GM23248 (cell line): ENCODE results near the gene CREBL2. TPM values are rescaled to one million over a fixed set of nuclear protein-coding genes. Genes with fewer than 3 reads are reported as not detected.

Experiments used
- DNase-seq: peaks from one replicate; pipeline ENCODE4 v3.0.0-alpha.2; 2015
- H2AFZ ChIP-seq: fragments of 200-600 bp; sonication (generic); 2 replicates; pipeline ENCODE4 v1.6.1; 2016; ENCODE audit warnings: antibody characterized with exemption
- H3F3A ChIP-seq: fragments of 200-600 bp; sonication (generic); 2 replicates; pipeline ENCODE4 v1.6.1; 2016; ENCODE audit warnings: mild to moderate bottlenecking, antibody characterized with exemption, mixed run types; ENCODE audit not compliant: insufficient read depth
- H3K27ac ChIP-seq: fragments of 200-600 bp; sonication (generic); 2 replicates; pipeline ENCODE4 v1.5.1; 2016; ENCODE audit warnings: mild to moderate bottlenecking
- H3K27me3 ChIP-seq: fragments of 200-600 bp; sonication (generic); replicated peaks from 2 replicates; pipeline ENCODE4 v1.6.1; 2016; ENCODE audit warnings: mild to moderate bottlenecking; ENCODE audit not compliant: insufficient read depth
- H3K36me3 ChIP-seq: fragments of 200-600 bp; sonication (generic); 2 replicates; pipeline ENCODE4 v1.6.1; 2016; ENCODE audit warnings: low read depth, mild to moderate bottlenecking
- H3K4me1 ChIP-seq: fragments of 200-600 bp; sonication (generic); 2 replicates; pipeline ENCODE4 v1.6.1; 2016; ENCODE audit warnings: mild to moderate bottlenecking; ENCODE audit not compliant: insufficient read depth
- H3K4me2 ChIP-seq: fragments of 200-600 bp; sonication (generic); one replicate; pipeline ENCODE4 v1.6.1; 2016; ENCODE audit warnings: mild to moderate bottlenecking; ENCODE audit not compliant: unreplicated experiment
- H3K4me3 ChIP-seq: fragments of 200-600 bp; sonication (generic); 2 replicates; pipeline ENCODE4 v1.5.1; 2016; ENCODE audit warnings: mild to moderate bottlenecking
- H3K79me2 ChIP-seq: fragments of 200-600 bp; sonication (generic); 2 replicates; pipeline ENCODE4 v1.6.1; 2016; ENCODE audit warnings: mild to moderate bottlenecking; ENCODE audit not compliant: insufficient read depth
- H3K9ac ChIP-seq: fragments of 200-600 bp; sonication (generic); 2 replicates; pipeline ENCODE4 v1.6.1; 2016; ENCODE audit warnings: mild to moderate bottlenecking
- H3K9me2 ChIP-seq: fragments of 200-600 bp; sonication (generic); 2 replicates; pipeline ENCODE4 v1.6.1; 2016; ENCODE audit warnings: mixed run types, mild to moderate bottlenecking, moderate library complexity; ENCODE audit not compliant: insufficient read depth
- H3K9me3 ChIP-seq: fragments of 200-600 bp; sonication (generic); one replicate; pipeline ENCODE4 v1.6.1; 2017; ENCODE audit warnings: low read depth
- H4K20me1 ChIP-seq: fragments of 200-600 bp; sonication (generic); 2 replicates; pipeline ENCODE4 v1.6.0; 2016; ENCODE audit not compliant: insufficient read depth
- EZH2 ChIP-seq: fragments of 200-600 bp; sonication (generic); IDR thresholded peaks from 2 replicates; pipeline ENCODE4 v1.6.1; 2018; ENCODE audit warnings: antibody characterized with exemption, mild to moderate bottlenecking; ENCODE audit not compliant: insufficient read depth, poor library complexity, severe bottlenecking
- EZH2phosphoT487 ChIP-seq: fragments of 200-600 bp; sonication (generic); IDR thresholded peaks from 2 replicates; pipeline ENCODE4 v1.6.1; 2018; ENCODE audit warnings: antibody characterized with exemption, moderate library complexity, mild to moderate bottlenecking, low read depth; ENCODE audit not compliant: insufficient read depth
- WGBS, 2 experiments: methylation state at CpG; one replicate each; pipeline ENCODE4 v1.1.6; 2015 to 2017; ENCODE audit warnings: low lambda C conversion rate in 2 of 2, low coverage in 1 of 2; ENCODE audit errors: missing lambda C conversion rate in 2 of 2; 5-methylcytosine and 5-hydroxymethylcytosine counted together
- in situ Hi-C: fragments of 300-500 bp; cut with MboI; formaldehyde crosslinking; loops from 2 replicates; pipeline ENCODE4 v1.15.0; 2020
- polyA plus RNA-seq: library from polyadenylated mRNA; unstranded; fragments of >200 nt; fragmentation: Nextera tagmentation; extraction: Ambion mirVana; gene quantifications from 2 replicates; pipeline ENCODE4 v1.2.1, GENCODE V29; 2016
- total RNA-seq: library from RNA; depleted of rRNA; stranded (reverse); fragments of >200 nt; shearing (Covaris generic); gene quantifications from 2 replicates; pipeline ENCODE4 v1.2.3, GENCODE V29; 2014

CREBL2 gene
- total and polyA plus RNA-seq, 2 experiments from 2014 or later: 23.4 to 38.4 TPM

DNA sequence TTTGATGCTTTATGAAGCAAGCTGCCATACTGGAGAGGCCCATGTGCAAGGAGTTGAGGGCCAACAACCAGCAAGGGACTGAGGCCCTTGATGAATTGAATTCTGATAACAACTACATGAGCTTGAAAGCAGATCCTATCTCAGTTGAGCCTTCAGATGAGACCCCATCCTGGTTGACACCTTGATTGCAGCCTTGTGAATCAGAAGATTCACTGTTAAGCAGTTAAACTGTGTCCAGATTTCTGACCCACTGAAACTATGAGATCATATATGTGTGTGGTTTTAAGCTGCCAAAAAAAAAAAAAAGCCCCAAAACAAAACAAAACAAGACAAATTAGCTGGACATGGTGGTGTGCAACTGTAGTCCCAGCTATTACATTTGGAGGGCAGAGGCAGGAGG is 42.2 kb downstream of the CREBL2 start:
- Histone ChIP-seq H3K4me3 (no peak overlapping the region), H3K9ac (no peak overlapping the region), H3K36me3 (no peaks in the 10 kb centered on the region), H3K27me3 (no peaks in the 10 kb centered on the region), H3K79me2 (no peaks in the 10 kb centered on the region), H3K9me3 (no peaks in the 10 kb centered on the region), H2AFZ (no peak overlapping the region), H3K4me1 (peaks cover 4% of the 10 kb centered on the region; the same call in 1 of the 2 replicates), H3K27ac (no peak overlapping the region), H3K9me2 (no peaks in the 10 kb centered on the region), H3F3A (no peaks in the 10 kb centered on the region), H3K4me2 (no peak overlapping the region), H4K20me1 (no peaks in the 10 kb centered on the region)
- no peak for DNase-seq
- in situ Hi-C loops: no loop called here
- TF ChIP-seq EZH2 (no peak), EZH2phosphoT487 (no peak)

- H3K9me3 ChIP-seq: no peaks in the 10 kb centered on the region
Observed at GRCh38 chr12:12654691-12655460, 43.2 kb downstream of the CREBL2 start.

DNA sequence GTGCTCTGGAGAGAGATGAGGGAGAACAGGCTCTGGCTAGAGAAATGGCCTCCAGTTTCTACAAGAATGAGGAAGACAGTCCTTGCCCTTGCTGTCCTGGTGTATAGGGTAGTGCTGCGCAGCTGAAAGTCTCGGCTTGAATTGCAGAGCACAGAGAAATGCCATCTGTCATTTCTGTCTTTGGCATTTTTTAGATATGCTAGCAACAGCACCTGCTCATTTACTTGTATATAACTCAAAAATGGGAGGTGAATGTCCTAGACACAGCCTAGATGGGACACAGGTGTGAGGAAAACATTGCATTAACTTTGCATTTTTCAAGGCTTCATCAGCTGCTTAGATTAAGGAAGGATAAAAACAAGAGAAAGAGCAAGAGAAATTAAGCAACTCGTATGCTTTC is 48.5 kb downstream of the CREBL2 start:
- Histone ChIP-seq H3K27me3 (no peaks in the 10 kb centered on the region), H3K4me1 (peaks cover 38% of the 10 kb centered on the region), H4K20me1 (no peaks in the 10 kb centered on the region), H3K9ac (no peak overlapping the region), H2AFZ (no peak overlapping the region), H3K4me2 (peak overlapping the region; percentile 56), H3F3A (peaks cover 30% of the 10 kb centered on the region), H3K27ac (no peak overlapping the region), H3K36me3 (no peaks in the 10 kb centered on the region), H3K9me2 (no peaks in the 10 kb centered on the region), H3K79me2 (no peaks in the 10 kb centered on the region), H3K9me3 (no peaks in the 10 kb centered on the region), H3K4me3 (no peak overlapping the region)
- DNase-seq: peak; percentile 25
- TF ChIP-seq EZH2 (no peak), EZH2phosphoT487 (no peak)
- in situ Hi-C loops: no loop called here
- WGBS, 2 experiments: 47 to 56% methylated on average over 3 of the region's 3 CpGs

More at GRCh38 chr12:12654691-12655460, 43.2 kb downstream of the CREBL2 start:
- DNase-seq: no peak
- no peaks in the 10 kb centered on the region for H3K9me2 ChIP-seq
- H4K20me1 ChIP-seq: no peaks in the 10 kb centered on the region
- no peak overlapping the region for H3K9ac ChIP-seq
- no peaks in the 10 kb centered on the region for H3K79me2 ChIP-seq
- no peak overlapping the region for H3K4me2 ChIP-seq
- WGBS, 2 experiments: 61 to 69% methylated on average over 3 of the region's 3 CpGs
- 0 out of 2 replicates have a peak, but pooled peaks cover 1% of the 10 kb centered on the region for H3F3A ChIP-seq
- in situ Hi-C loops: no loop called here
- H2AFZ ChIP-seq: no peak overlapping the region
- H3K27me3 ChIP-seq: no peaks in the 10 kb centered on the region
- peaks cover 6% of the 10 kb centered on the region for H3K4me1 ChIP-seq
- H3K4me3 ChIP-seq: no peak overlapping the region
- no peak overlapping the region for H3K27ac ChIP-seq
- no peak for TF ChIP-seq EZH2phosphoT487
- TF ChIP-seq EZH2: no peak
- H3K36me3 ChIP-seq: no peaks in the 10 kb centered on the region

GRCh38 chr12:12661086-12661856 is 49.6 kb downstream of the CREBL2 start:
- Histone ChIP-seq H3K4me1 (peaks cover 33% of the 10 kb centered on the region), H3K9ac (no peak overlapping the region), H3K27me3 (no peaks in the 10 kb centered on the region), H3K4me2 (peak overlapping the region; percentile 56), H3K4me3 (peak overlapping the region; percentile 23), H3K36me3 (no peaks in the 10 kb centered on the region), H3K79me2 (no peaks in the 10 kb centered on the region), H4K20me1 (no peaks in the 10 kb centered on the region), H3F3A (peaks cover 30% of the 10 kb centered on the region), H2AFZ (no peak overlapping the region), H3K9me3 (no peaks in the 10 kb centered on the region), H3K27ac (peak overlapping the region; percentile 10), H3K9me2 (no peaks in the 10 kb centered on the region)
- in situ Hi-C loops: no loop called here
- peak; percentile 88 for DNase-seq
- TF ChIP-seq EZH2phosphoT487 (no peak), EZH2 (no peak)
- WGBS, 2 experiments: 33 to 34% methylated on average over 7 of the region's 7 CpGs
